Breast epithelium (tissue), 3 donors: ENCODE data around the gene HSDL2.

Experiments
- CTCF ChIP-seq, 3 donors: fragments of 450-650 bp; IDR thresholded peaks; one replicate each; pipeline ENCODE4 v1.5.1; 2016 to 2017; ENCODE audit warnings: antibody characterized with exemption in 3 of 3, mild to moderate bottlenecking in 3 of 3, moderate library complexity in 3 of 3
- POLR2A ChIP-seq: fragments of 450-650 bp; IDR thresholded peaks from one replicate; pipeline ENCODE4 v1.6.1; 2016; ENCODE audit warnings: antibody characterized with exemption, mild to moderate bottlenecking, moderate library complexity
- POLR2AphosphoS5 ChIP-seq, 3 donors: sonication (generic); formaldehyde crosslinking; IDR thresholded peaks; one replicate each; pipeline ENCODE4 v1.6.1; 2017; ENCODE audit warnings: antibody characterized with exemption in 3 of 3

DNA sequence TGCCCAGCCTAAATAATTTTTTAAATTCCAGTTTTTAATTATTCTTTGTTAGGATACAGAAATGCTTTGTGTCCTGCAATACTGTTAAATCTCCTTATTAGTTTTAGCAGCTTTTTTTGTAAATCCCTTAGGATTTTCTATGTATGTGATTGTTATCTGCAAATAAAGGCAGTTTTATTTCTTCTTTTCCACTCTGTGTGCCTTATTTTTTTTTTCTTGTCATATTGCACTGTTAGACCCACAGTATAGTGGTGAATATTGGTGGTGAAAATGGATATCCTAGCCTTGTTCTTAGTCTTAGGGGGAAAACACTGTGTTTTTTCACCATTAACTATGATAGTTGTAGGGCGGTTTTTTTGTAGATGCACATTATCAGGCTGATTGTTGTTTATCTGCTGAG is 95.4 kb downstream of the HSDL2 start:
- TF ChIP-seq CTCF (IDR thresholded peaks at IDR 0.05) = no peak
- no peak for TF ChIP-seq POLR2A
- TF ChIP-seq POLR2AphosphoS5 (IDR thresholded peaks at IDR 0.05) = no peak
